Measurements from ENCODE around the gene POLK. TPM values are rescaled to one million over a fixed set of nuclear protein-coding genes. Genes with fewer than 3 reads are reported as not detected.

Gene POLK
- 13.0 and 16.1 TPM in 2 replicates for total RNA-seq

GRCh38 chr5:75511435-75512382 lies at the start of gene POLK, which contains the start of gene CERT1:
TSS of gene POLK (plus strand) at chr5:75511891.
TSS of gene CERT1 (minus strand) at chr5:75511629. CDS start at chr5:75511207, 422 bp downstream.

GRCh38 chr5:75611311-75612225 lies 99.9 kb downstream of the POLK start, which contains the start of gene ANKDD1B:
TSS of gene ANKDD1B (plus strand) at chr5:75611453. CDS start at chr5:75611635, 182 bp downstream.

Other genes with a start within 250 kb of the POLK start
- gene HMGCR, start 174.7 kb upstream of the POLK start, total RNA-seq = 64.5 and 85.4 TPM in 2 replicates
- 9.9 and 14.3 TPM in 2 replicates for gene CERT1, start 262 bp upstream of the POLK start, total RNA-seq
- 0.16 and 0.36 TPM in 2 replicates for gene ANKDD1B, start 99.6 kb downstream of the POLK start, total RNA-seq
- 9.6 and 28.7 TPM in 2 replicates for gene POC5, start 205.5 kb downstream of the POLK start, total RNA-seq

Data from cardiac atrium fibroblast (primary cell).